ENCODE results near the gene OVOL2.
"Not testable (repeated sequence)": the region's sequence is repeated elsewhere in the genome, so short reads cannot be mapped to it uniquely, and the experiment has no call there.

The OVOL2 gene

GRCh38 chr20:18057101-18057993 is at the start of gene OVOL2:
Gene OVOL2 (minus strand): TSS chr20:18057916. CDS start chr20:18057634, 282 bp downstream.
- DNase-seq (ENCODE audit: low spot score), result peak; percentile 20

DNA sequence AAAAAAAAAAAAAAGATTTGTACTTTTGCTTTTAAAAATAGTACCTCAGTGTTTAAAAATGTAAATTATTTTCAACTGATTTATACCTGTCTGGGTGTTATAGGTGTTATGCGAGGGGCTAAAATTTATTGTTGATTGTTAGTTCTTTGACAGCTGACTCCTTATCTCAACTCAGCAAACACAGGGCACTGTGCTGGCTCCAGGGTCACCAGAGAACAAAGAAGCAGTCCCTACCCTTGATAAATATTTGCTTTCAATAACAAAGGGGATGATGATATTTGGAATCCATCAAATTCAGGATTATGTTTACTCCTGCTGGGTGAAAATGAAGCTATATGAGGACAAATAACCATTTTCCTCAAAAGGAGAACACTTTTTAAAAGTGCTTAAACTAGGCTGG is 45.8 kb upstream of the OVOL2 start:
- DNase-seq (ENCODE audit: low spot score), result no peak

DNA sequence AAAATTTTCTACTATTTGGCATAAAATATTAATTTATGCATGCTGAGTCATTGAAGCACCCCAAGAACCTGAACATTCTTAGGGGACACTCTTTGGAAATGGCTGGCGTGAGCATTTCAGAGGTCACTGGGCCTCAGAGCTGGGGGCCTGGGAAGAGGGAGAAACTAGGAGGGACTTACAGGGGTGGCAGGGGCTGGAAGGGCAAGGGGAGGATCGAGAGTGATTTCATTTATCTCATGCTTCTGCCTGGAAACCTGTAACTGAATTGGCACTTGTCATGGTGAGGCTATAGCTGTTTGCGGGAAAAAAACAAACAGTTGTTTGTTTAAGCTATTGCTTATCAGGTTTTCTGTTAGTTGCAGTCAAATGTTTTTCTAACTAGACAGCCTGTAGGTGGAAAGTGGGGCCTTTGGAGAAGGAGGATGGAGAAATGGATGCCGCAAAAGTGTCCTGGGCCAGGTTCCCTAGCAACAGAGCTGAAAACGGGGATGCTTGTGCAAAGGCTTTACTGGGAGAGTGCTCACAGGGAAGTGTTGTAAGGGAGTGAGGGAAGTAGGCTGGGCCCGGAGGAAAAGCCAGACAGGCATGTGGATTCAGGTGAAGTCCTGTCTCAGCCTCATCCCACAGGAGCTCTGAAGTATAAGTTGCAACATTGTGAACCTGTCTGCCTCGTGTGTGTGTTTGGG is 43.6 kb upstream of the OVOL2 start:
- no peak for DNase-seq (ENCODE audit: low spot score)

- DNase-seq (ENCODE audit: low spot score), result not testable (repeated sequence)
Observed at GRCh38 chr20:18100569-18100968, 42.9 kb upstream of the OVOL2 start.

GRCh38 chr20:18094191-18094590 is 36.5 kb upstream of the OVOL2 start:
- DNase-seq (ENCODE audit: low spot score), result no peak

GRCh38 chr20:18093388-18093787 is 35.7 kb upstream of the OVOL2 start:
- DNase-seq (ENCODE audit: low spot score), result no peak

- no peak for DNase-seq (ENCODE audit: low spot score)
Observed at GRCh38 chr20:18092890-18093289, 35.2 kb upstream of the OVOL2 start.

GRCh38 chr20:18091623-18092022 is 33.9 kb upstream of the OVOL2 start:
- no peak for DNase-seq (ENCODE audit: low spot score)

DNA sequence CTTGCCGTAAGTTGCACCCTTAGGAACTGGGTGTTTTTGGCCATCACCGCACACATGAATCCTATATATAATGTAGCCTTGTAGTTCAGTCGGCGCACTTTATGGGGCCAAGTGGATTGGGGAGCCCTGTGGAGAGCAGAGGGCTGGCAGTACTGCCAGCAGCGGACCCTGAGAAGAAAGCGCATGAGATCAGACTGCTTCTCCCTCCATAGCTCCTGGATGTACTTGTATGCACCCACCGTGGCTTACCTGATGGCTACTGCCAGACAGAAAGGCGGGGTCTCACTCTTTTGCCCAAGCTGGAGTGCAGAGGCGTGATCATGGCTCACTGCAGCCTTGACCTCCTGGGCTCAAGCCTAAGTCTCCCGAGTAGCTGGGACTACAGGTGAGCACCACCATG is 32.8 kb upstream of the OVOL2 start:
- no peak for DNase-seq (ENCODE audit: low spot score)

DNA sequence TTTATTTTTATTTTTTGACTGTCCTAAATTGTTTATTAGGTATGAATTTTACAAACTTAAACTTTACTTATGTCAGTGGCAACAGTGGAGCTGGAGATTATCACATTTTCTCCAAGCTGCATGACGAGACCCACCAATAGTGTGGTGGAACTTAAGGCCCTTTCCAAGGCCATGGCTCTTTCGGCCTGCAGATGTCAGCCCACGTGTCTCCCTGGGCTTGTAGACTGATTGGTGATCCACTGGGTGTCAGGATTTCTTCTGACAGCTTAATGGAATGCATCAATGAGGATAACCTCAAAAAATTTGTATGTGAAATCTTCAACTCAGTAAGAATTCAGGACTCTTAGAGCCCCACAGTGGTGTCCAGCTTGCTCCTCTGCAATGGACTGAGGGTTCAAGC is 32.3 kb upstream of the OVOL2 start:
- DNase-seq (ENCODE audit: low spot score), result no peak

DNA sequence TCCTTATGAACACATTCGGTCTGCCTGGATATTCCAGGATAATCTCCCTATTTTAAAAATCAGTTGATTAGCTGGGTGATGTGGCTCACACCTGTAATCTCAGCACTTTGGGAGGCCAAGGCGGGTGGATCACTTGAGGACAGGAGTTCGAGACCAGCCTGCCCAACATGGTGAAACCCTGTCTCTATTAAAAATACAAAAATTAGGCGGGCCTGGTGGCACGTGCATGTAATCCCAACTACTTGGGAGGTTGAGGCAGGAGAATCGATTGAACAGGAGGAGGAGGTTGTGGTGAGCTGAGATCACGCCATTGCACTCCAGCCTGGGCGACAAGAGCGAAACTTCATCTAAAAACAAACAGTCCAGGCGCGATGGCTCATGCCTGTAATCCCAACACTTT is 31.1 kb upstream of the OVOL2 start:
- not testable (repeated sequence) for DNase-seq (ENCODE audit: low spot score)

GRCh38 chr20:18088298-18088697 is 30.6 kb upstream of the OVOL2 start:
- DNase-seq (ENCODE audit: low spot score), result not testable (repeated sequence)

DNA sequence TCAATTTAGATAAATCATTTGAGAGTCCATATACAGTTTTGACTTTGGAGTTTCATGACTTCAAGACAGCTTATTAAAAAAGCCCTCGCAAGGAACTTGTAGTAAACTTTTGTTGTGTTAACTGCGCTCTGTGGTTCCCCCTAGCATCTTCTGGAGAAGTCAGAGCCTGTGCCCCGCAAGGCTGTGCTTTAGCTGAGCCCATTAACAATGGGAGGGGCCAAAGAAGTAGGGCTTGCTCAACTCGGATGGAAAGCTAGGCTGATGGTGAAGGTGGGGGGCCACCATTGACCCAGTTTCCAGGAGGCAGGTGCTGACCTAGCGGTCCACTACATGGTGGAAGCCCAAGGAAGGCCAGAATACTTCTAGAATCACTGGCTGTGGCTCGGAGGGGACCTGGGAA is 29.3 kb upstream of the OVOL2 start:
- DNase-seq (ENCODE audit: low spot score), result no peak

- not testable (repeated sequence) for DNase-seq (ENCODE audit: low spot score)
Observed at GRCh38 chr20:18080836-18081235, 23.1 kb upstream of the OVOL2 start.

DNA sequence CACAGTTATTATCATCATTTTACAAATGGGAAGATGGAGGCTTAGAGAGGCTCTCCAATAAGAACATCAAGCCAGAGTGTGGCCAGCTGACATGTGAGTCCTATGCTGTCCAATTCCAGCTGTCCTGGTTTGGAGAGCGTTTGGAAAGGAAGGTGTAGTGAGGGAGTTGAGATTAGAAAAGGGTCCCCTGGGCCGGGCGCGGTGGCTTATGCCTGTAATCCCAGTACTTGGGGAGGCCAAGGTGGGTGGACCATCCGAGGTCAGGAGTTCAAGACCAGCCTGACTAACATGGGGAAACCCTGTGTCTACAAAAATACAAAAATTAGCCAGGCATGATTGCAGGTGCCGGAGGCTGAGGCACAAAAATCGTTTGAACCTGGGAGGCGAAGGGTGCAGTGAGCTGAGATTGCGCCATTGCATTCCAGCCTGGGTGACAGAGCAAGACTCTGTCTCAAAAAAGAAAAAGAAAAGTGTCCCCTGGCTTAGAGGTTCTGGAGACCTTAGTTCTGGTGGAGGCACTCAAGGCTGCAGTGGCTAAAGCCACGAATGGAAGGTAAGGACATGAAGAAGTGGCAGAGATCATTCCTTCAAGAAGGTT is 22.1 kb upstream of the OVOL2 start:
- DNase-seq (ENCODE audit: low spot score), result no peak

GRCh38 chr20:18077157-18077556 is 19.4 kb upstream of the OVOL2 start:
- DNase-seq (ENCODE audit: low spot score), result no peak

DNA sequence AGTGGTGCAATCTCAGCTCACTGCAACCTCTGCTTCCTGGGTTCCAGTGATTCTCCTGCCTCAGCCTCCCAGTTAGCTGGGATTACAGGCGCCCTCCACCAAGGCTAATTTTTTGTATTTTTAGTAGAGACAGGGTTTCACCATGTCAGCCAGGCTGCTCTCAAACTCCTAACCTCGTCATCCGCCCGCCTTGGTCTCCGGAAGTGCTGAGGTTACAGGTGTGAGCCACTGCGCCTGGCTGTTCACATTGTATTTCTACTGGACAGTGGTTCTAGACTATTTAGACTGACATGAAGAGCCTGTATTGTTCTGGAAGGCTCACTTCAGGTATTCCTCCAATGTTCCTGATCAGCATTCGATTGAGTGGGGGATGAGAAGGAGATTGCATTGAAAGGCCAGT is 14.8 kb upstream of the OVOL2 start:
- no peak for DNase-seq (ENCODE audit: low spot score)

- no peak for DNase-seq (ENCODE audit: low spot score)
Observed at GRCh38 chr20:18066421-18067333, 9.0 kb upstream of the OVOL2 start.

GRCh38 chr20:18063676-18064075 is 6.0 kb upstream of the OVOL2 start:
- no peak for DNase-seq (ENCODE audit: low spot score)

- no peak for DNase-seq (ENCODE audit: low spot score)
Observed at GRCh38 chr20:18059603-18060002, 1.9 kb upstream of the OVOL2 start.

- peak; percentile 44 for DNase-seq (ENCODE audit: low spot score)
Observed at GRCh38 chr20:18058661-18059467, 1.1 kb upstream of the OVOL2 start.

Data from AG20443 (cell line).